GM12891 (cell line): Measurements from ENCODE around the gene POC5.
"Not testable (repeated sequence)": the region's sequence is repeated elsewhere in the genome, so short reads cannot be mapped to it uniquely, and the experiment has no call there.

Source experiments
- POLR2A ChIP-seq: IDR thresholded peaks from 2 replicates; pipeline ENCODE4 v1.6.1; 2011; ENCODE audit warnings: low read depth, low read length, control low read depth
- POLR2AphosphoS5 ChIP-seq: IDR thresholded peaks from 2 replicates; pipeline ENCODE4 v1.6.1; 2011; ENCODE audit warnings: low read depth, low read length, control low read depth
- TAF1 ChIP-seq: IDR thresholded peaks from 2 replicates; pipeline ENCODE4 v1.6.1; 2011; ENCODE audit warnings: low read depth, low read length, control low read depth

DNA sequence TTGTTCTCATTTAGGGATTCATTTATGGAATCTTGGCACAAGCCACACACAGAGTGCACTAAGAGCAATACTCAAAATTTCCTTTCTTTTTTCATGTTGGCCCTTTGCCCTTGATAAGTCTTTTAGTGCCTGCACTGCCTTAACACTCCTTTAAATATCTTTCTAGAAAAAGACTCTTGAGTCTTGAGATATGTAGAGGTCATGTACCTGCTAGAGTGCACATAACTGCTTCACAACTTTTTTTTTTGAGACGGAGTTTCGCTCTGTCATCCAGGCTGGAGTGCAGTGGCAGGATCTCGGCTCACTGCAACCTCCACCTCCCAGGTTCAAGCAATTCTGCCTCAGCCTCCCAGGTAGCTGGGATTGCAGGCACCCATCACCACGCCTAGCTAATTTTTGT lies 14.3 kb upstream of the POC5 start:
- TF ChIP-seq POLR2A, POLR2AphosphoS5, TAF1: not testable (repeated sequence)
